ENCODE results near the gene ZMAT2.

- TF ChIP-seq CTCF (optimal IDR thresholded peaks at IDR 0.05 in 1 of 3, IDR thresholded peaks at IDR 0.05 in 1 of 3, conservative IDR thresholded peaks at IDR 0.05 in 1 of 3; ENCODE audit: extremely low read depth in 1 of 3, insufficient read depth in 2 of 3, low read length in 3 of 3) (no peak), EZH2 (IDR thresholded peaks at IDR 0.05; ENCODE audit: low read length) (no peak)
These were observed 27.6 kb upstream of the ZMAT2 start for GRCh38 chr5:140672455-140673186.

Data from keratinocyte (primary cell).